ENCODE measurements around the gene TBC1D9.
"Not testable (repeated sequence)": the region's sequence is repeated elsewhere in the genome, so short reads cannot be mapped to it uniquely, and the experiment has no call there.

TBC1D9 gene

GRCh38 chr4:140754918-140755773 is 1.0 kb downstream of the TBC1D9 start:
- no peak for DNase-seq
- intact Hi-C loops (cut with DNase I) = no loop called here

GRCh38 chr4:140753329-140753728 is 2.9 kb downstream of the TBC1D9 start:
- intact Hi-C loops (cut with DNase I) = no loop called here
- no peak for DNase-seq

GRCh38 chr4:140752291-140753068 is 3.7 kb downstream of the TBC1D9 start:
- intact Hi-C loops (cut with DNase I) = no loop called here
- no peak for DNase-seq

GRCh38 chr4:140750470-140750869 is 5.7 kb downstream of the TBC1D9 start:
- intact Hi-C loops (cut with DNase I) = no loop called here
- no peak for DNase-seq

GRCh38 chr4:140748171-140748570 is 8.0 kb downstream of the TBC1D9 start:
- intact Hi-C loops (cut with DNase I) = no loop called here
- DNase-seq = no peak

- intact Hi-C loops (cut with DNase I); DNase-seq: not testable (repeated sequence)
Observed at GRCh38 chr4:140746546-140746945, 9.6 kb downstream of the TBC1D9 start.

GRCh38 chr4:140744421-140744820 is 11.8 kb downstream of the TBC1D9 start:
- DNase-seq = no peak
- intact Hi-C loops (cut with DNase I) = no loop called here

GRCh38 chr4:140743194-140743931 is 12.8 kb downstream of the TBC1D9 start:
- no peak for DNase-seq
- intact Hi-C loops (cut with DNase I) = no loop called here

GRCh38 chr4:140742838-140743193 is 13.4 kb downstream of the TBC1D9 start:
- intact Hi-C loops (cut with DNase I) = no loop called here

GRCh38 chr4:140740906-140741670 is 15.1 kb downstream of the TBC1D9 start:
- no peak for DNase-seq
- intact Hi-C loops (cut with DNase I) = no loop called here

More at GRCh38 chr4:140742838-140743193, 13.4 kb downstream of the TBC1D9 start:
- no peak for DNase-seq

GRCh38 chr4:140740422-140740821 is 15.8 kb downstream of the TBC1D9 start:
- intact Hi-C loops (cut with DNase I) = no loop called here
- no peak for DNase-seq

- no peak for DNase-seq
- intact Hi-C loops (cut with DNase I) = no loop called here
Observed at GRCh38 chr4:140739971-140740370, 16.2 kb downstream of the TBC1D9 start.

- no peak for DNase-seq
Observed at GRCh38 chr4:140738139-140738538, 18.0 kb downstream of the TBC1D9 start.

GRCh38 chr4:140736669-140737343 is 19.4 kb downstream of the TBC1D9 start:
- no peak for DNase-seq
- intact Hi-C loops (cut with DNase I) = no loop called here

More at GRCh38 chr4:140738139-140738538, 18.0 kb downstream of the TBC1D9 start:
- intact Hi-C loops (cut with DNase I) = no loop called here

GRCh38 chr4:140735779-140736391 is 20.3 kb downstream of the TBC1D9 start:
- DNase-seq = no peak
- intact Hi-C loops (cut with DNase I) = no loop called here

GRCh38 chr4:140735317-140735716 is 20.9 kb downstream of the TBC1D9 start:
- no peak for DNase-seq
- intact Hi-C loops (cut with DNase I) = no loop called here

- intact Hi-C loops (cut with DNase I) = no loop called here
- DNase-seq = no peak
Observed at GRCh38 chr4:140732780-140733179, 23.4 kb downstream of the TBC1D9 start.

- intact Hi-C loops (cut with DNase I) = no loop called here
- DNase-seq = no peak
Observed at GRCh38 chr4:140729344-140730049, 26.7 kb downstream of the TBC1D9 start.

All from posterior cingulate gyrus (tissue), 11 donors.